H9 (cell line): Measurements from ENCODE around the gene PCGF3. TPM values are rescaled to one million over a fixed set of nuclear protein-coding genes. Genes with fewer than 3 reads are reported as not detected.

Experiments
- DNase-seq: peaks from one replicate; pipeline ENCODE4 v3.0.0-alpha.2; 2017
- H2AFZ ChIP-seq: one replicate; pipeline ENCODE4 v1.6.1; 2013; ENCODE audit warnings: mild to moderate bottlenecking, low read length, control low read depth, moderate library complexity
- H2AK5ac ChIP-seq: 2 replicates; pipeline ENCODE4 v1.6.1; 2013; ENCODE audit warnings: low read length, control low read depth, mixed read lengths; ENCODE audit not compliant: insufficient read length
- H2BK120ac ChIP-seq: one replicate; pipeline ENCODE4 v1.6.1; 2013; ENCODE audit warnings: low read depth, mild to moderate bottlenecking, low read length, control low read depth, inconsistent platforms; ENCODE audit not compliant: poor library complexity, severe bottlenecking
- H2BK12ac ChIP-seq: 2 replicates; pipeline ENCODE4 v1.6.1; 2013; ENCODE audit warnings: low read length, control low read depth, mixed read lengths, low read depth; ENCODE audit not compliant: insufficient read length
- H2BK15ac ChIP-seq: 2 replicates; pipeline ENCODE4 v1.6.1; 2013; ENCODE audit warnings: low read depth, low read length, control low read depth
- H2BK20ac ChIP-seq: one replicate; pipeline ENCODE4 v1.6.1; 2013; ENCODE audit warnings: low read depth, mild to moderate bottlenecking, low read length, control low read depth, inconsistent platforms; ENCODE audit not compliant: poor library complexity, severe bottlenecking
- H2BK5ac ChIP-seq: 2 replicates; pipeline ENCODE4 v1.6.1; 2013; ENCODE audit warnings: low read length, control low read depth, mixed read lengths; ENCODE audit not compliant: insufficient read length
- H3K14ac ChIP-seq: 2 replicates; pipeline ENCODE4 v1.6.1; 2013; ENCODE audit warnings: low read length, control low read depth; ENCODE audit not compliant: insufficient read depth
- H3K18ac ChIP-seq: 2 replicates; pipeline ENCODE4 v1.6.1; 2013; ENCODE audit warnings: low read depth, mild to moderate bottlenecking, mixed read lengths, low read length, control low read depth; ENCODE audit not compliant: insufficient read length
- H3K23ac ChIP-seq: 2 replicates; pipeline ENCODE4 v1.6.1; 2013; ENCODE audit warnings: low read length, control low read depth, mixed read lengths, low read depth; ENCODE audit not compliant: insufficient read length
- H3K23me2 ChIP-seq: 2 replicates; pipeline ENCODE4 v1.6.1; 2013; ENCODE audit warnings: low read depth, mild to moderate bottlenecking, mixed read lengths, low read length, control low read depth; ENCODE audit not compliant: insufficient read length, poor library complexity, severe bottlenecking
- H3K27ac ChIP-seq: 2 replicates; pipeline ENCODE4 v1.5.1; 2013; ENCODE audit warnings: low read length, control low read depth, mixed read lengths, low read depth; ENCODE audit not compliant: insufficient read length
- H3K27me3 ChIP-seq: 2 replicates; pipeline ENCODE4 v1.6.1; 2013; ENCODE audit warnings: low read length, control low read depth, inconsistent platforms; ENCODE audit not compliant: insufficient read depth
- H3K4ac ChIP-seq: 2 replicates; pipeline ENCODE4 v1.6.1; 2013; ENCODE audit warnings: low read depth, mild to moderate bottlenecking, control low read depth, inconsistent platforms, low read length, moderate library complexity
- H3K4me1 ChIP-seq: 2 replicates; pipeline ENCODE4 v1.6.1; 2013; ENCODE audit warnings: low read length, control low read depth, inconsistent platforms; ENCODE audit not compliant: insufficient read depth
- H3K4me2 ChIP-seq: 2 replicates; pipeline ENCODE4 v1.6.1; 2013; ENCODE audit warnings: low read length, control low read depth, mixed read lengths; ENCODE audit not compliant: insufficient read length, insufficient read depth
- H3K56ac ChIP-seq: 2 replicates; pipeline ENCODE4 v1.6.1; 2013; ENCODE audit warnings: low read depth, mild to moderate bottlenecking, mixed read lengths, low read length, control low read depth; ENCODE audit not compliant: insufficient read length
- H3K79me1 ChIP-seq: 2 replicates; pipeline ENCODE4 v1.6.1; 2013; ENCODE audit warnings: low read depth, mild to moderate bottlenecking, moderate library complexity, low read length, control low read depth, inconsistent platforms; ENCODE audit not compliant: insufficient read depth, poor library complexity, severe bottlenecking
- H3K79me2 ChIP-seq: 2 replicates; pipeline ENCODE4 v1.6.1; 2013; ENCODE audit warnings: low read length, control low read depth, inconsistent platforms; ENCODE audit not compliant: insufficient read depth
- H3K9ac ChIP-seq: 2 replicates; pipeline ENCODE4 v1.6.1; 2013; ENCODE audit warnings: low read length, control low read depth, mixed read lengths; ENCODE audit not compliant: insufficient read length; ENCODE audit errors: extremely low read depth
- H3K9me3 ChIP-seq: one replicate; pipeline ENCODE4 v1.6.1; 2013; ENCODE audit warnings: low read depth, low read length, inconsistent platforms; ENCODE audit not compliant: control insufficient read depth
- H3T11ph ChIP-seq: one replicate; pipeline ENCODE4 v1.6.1; 2013; ENCODE audit warnings: mild to moderate bottlenecking, low read length, control low read depth, inconsistent platforms
- H4K20me1 ChIP-seq: one replicate; pipeline ENCODE4 v1.6.1; 2013; ENCODE audit not compliant: control insufficient read depth, insufficient read length, insufficient read depth
- H4K5ac ChIP-seq: 2 replicates; pipeline ENCODE4 v1.6.1; 2013; ENCODE audit warnings: low read depth, mild to moderate bottlenecking, mixed read lengths, low read length, control low read depth; ENCODE audit not compliant: insufficient read length
- H4K8ac ChIP-seq: replicated peaks from 2 replicates; pipeline ENCODE4 v1.6.1; 2013; ENCODE audit warnings: low read length, control low read depth, mixed read lengths, low read depth; ENCODE audit not compliant: insufficient read length
- H4K91ac ChIP-seq: 2 replicates; pipeline ENCODE4 v1.6.1; 2013; ENCODE audit warnings: low read depth, mild to moderate bottlenecking, moderate library complexity, mixed read lengths, low read length, control low read depth; ENCODE audit not compliant: insufficient read length
- H3K27ac Mint-ChIP-seq, 3 experiments: 2 replicates in 2 of 3; 3 replicates in 1 of 3; pipeline ENCODE4 v1.8.0; 2020 to 2021; ENCODE audit warnings: mixed read lengths in 3 of 3, mild to moderate bottlenecking in 1 of 3, moderate library complexity in 1 of 3
- H3K27me3 Mint-ChIP-seq: 2 replicates; pipeline ENCODE4 v1.8.0; 2021; ENCODE audit warnings: low read depth, mild to moderate bottlenecking, moderate library complexity, mixed read lengths
- H3K36me3 Mint-ChIP-seq, 3 experiments: 2 replicates in 2 of 3; 3 replicates in 1 of 3; pipeline ENCODE4 v1.8.0; 2020 to 2021; ENCODE audit warnings: low read depth in 3 of 3, mixed read lengths in 3 of 3; ENCODE audit not compliant: insufficient read depth in 1 of 3
- H3K4me1 Mint-ChIP-seq, 2 experiments: 2 replicates each; pipeline ENCODE4 v1.8.0; 2020; ENCODE audit warnings: mixed read lengths in 2 of 2
- H3K4me3 Mint-ChIP-seq, 2 experiments: 2 replicates in 1 of 2; 3 replicates in 1 of 2; pipeline ENCODE4 v1.8.0; 2020 to 2021; ENCODE audit warnings: mild to moderate bottlenecking in 2 of 2, mixed read lengths in 2 of 2, moderate library complexity in 1 of 2
- H3K9me3 Mint-ChIP-seq, 2 experiments: 2 replicates in 1 of 2; 3 replicates in 1 of 2; pipeline ENCODE4 v1.8.0; 2020; ENCODE audit warnings: mild to moderate bottlenecking in 2 of 2, mixed read lengths in 2 of 2, moderate library complexity in 1 of 2
- CTCF ChIP-seq: fragments of 200-600 bp; sonication (generic); conservative IDR thresholded peaks from 3 replicates; pipeline ENCODE4 v1.8.0; 2021; ENCODE audit warnings: antibody characterized with exemption, mild to moderate bottlenecking
- WGBS: extraction: QIAGEN DNeasy Blood & Tissue Kit; methylation state at CpG from one replicate; pipeline ENCODE4 v1.1.7; 2013; ENCODE audit warnings: missing lambda C conversion rate, low lambda C conversion rate, mixed read lengths; ENCODE audit not compliant: insufficient read length; ENCODE audit errors: extremely low coverage; 5-methylcytosine and 5-hydroxymethylcytosine counted together
- total RNA-seq: library from RNA; stranded (reverse); gene quantifications from 2 replicates; pipeline ENCODE4 v1.2.1, GENCODE V29; 2021

Gene PCGF3
- total RNA-seq, 1 experiment from 2014 or later: 43.1 TPM

GRCh38 chr4:683247-683897, 22.3 kb upstream of the PCGF3 start:
- no peak overlapping the region for H2BK120ac ChIP-seq
- H3K4me1 ChIP-seq: no peaks in the 10 kb centered on the region
- H3T11ph ChIP-seq: no peak overlapping the region
- Mint-ChIP-seq H3K9me3 (no peaks in the 10 kb centered on the region; a peak in 1 of 5 replicates), H3K4me1 (peaks cover 6 to 24% of the 10 kb centered on the region in 2 experiments), H3K36me3 (peaks cover 0 to 3% (median 0%) of the 10 kb centered on the region in 3 experiments; a peak in 2 of 7 replicates), H3K27ac (peak overlapping the region in 1 of 3 experiments; percentile 31; a peak in 1 of 7 replicates), H3K4me3 (peak overlapping the region in 1 of 2 experiments; percentile 20; a peak in 1 of 5 replicates), H3K27me3 (peaks cover 10% of the 10 kb centered on the region)
- H3K4ac ChIP-seq: no peak overlapping the region
- H2BK5ac ChIP-seq: no peak overlapping the region
- H2BK15ac ChIP-seq: no peak overlapping the region
- H3K9me3 ChIP-seq: no peaks in the 10 kb centered on the region
- no peak overlapping the region for H3K18ac ChIP-seq
- no peak for TF ChIP-seq CTCF
- WGBS: no CpG with 5 or more reads among the region's 25 CpGs
- H3K4me2 ChIP-seq: no peak overlapping the region
- H2BK12ac ChIP-seq: no peak overlapping the region
- H3K79me1 ChIP-seq: no peaks in the 10 kb centered on the region
- H2AK5ac ChIP-seq: no peak overlapping the region
- no peak overlapping the region for H3K56ac ChIP-seq
- H3K9ac ChIP-seq: no peak overlapping the region
- no peak overlapping the region for H4K8ac ChIP-seq
- H4K5ac ChIP-seq: no peak overlapping the region
- H3K14ac ChIP-seq: no peak overlapping the region
- no peaks in the 10 kb centered on the region for H4K20me1 ChIP-seq
- H4K91ac ChIP-seq: no peak overlapping the region
- no peak overlapping the region for H2AFZ ChIP-seq
- H3K23ac ChIP-seq: no peak overlapping the region
- no peaks in the 10 kb centered on the region for H3K27me3 ChIP-seq
- H3K23me2 ChIP-seq: peaks cover 5% of the 10 kb centered on the region
- no peak overlapping the region for H3K27ac ChIP-seq
- peak; percentile 30 for DNase-seq
- H3K79me2 ChIP-seq: no peaks in the 10 kb centered on the region
- H2BK20ac ChIP-seq: no peak overlapping the region
